GM18498 (cell line): ENCODE measurements around the gene KLHL21.

ENCODE experiments used
- ATAC-seq: cut with Tn5 transposase; IDR thresholded peaks from one replicate; pipeline ENCODE4 v1.9.1; 2021; ENCODE audit warnings: mild to moderate bottlenecking, moderate library complexity; ENCODE audit not compliant: unreplicated experiment

KLHL21 gene

DNA sequence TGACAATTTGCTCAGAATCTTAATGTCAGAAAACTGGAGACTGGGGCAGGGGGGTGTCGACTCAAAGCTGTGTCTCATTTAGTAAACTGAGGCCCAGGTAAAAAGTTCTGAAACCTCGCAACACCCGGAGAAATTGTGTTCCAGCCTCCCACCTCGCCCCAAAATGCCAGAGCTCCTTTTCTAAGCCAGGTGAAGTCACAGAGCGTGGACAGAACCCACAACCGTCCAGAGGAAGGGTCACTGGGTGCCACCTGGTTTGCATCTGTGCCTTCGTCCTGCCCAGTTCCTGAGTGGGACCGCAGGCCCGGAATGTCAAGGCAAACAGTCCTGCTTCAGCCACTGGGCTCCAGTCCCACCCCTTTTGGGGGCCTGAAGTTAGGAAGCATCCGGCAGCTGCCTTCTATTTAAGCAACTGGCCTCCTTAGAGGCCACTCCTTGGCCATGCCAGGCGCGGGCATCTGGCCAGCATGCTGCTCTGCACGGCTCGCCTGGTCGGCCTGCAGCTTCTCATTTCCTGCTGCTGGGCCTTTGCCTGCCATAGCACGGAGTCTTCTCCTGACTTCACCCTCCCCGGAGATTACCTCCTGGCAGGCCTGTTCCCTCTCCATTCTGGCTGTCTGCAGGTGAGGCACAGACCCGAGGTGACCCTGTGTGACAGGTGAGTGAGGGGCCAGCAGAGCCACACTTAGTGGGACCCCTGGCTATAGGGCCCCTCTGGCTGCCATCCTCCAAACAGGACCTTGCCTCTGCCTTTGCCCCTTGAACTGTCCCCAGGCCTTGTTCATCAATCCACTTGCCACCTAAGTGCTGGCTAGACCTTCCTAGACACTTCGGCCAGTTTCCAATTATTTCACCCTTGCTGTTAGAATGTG lies 47.5 kb downstream of the KLHL21 start, which contains the start of gene TAS1R1:
TAS1R1 (plus strand) TSS at position 401 of the 872 bp plus-strand sequence; CDS start at position 468, 67 bp downstream.
- ATAC-seq, result no peak

DNA sequence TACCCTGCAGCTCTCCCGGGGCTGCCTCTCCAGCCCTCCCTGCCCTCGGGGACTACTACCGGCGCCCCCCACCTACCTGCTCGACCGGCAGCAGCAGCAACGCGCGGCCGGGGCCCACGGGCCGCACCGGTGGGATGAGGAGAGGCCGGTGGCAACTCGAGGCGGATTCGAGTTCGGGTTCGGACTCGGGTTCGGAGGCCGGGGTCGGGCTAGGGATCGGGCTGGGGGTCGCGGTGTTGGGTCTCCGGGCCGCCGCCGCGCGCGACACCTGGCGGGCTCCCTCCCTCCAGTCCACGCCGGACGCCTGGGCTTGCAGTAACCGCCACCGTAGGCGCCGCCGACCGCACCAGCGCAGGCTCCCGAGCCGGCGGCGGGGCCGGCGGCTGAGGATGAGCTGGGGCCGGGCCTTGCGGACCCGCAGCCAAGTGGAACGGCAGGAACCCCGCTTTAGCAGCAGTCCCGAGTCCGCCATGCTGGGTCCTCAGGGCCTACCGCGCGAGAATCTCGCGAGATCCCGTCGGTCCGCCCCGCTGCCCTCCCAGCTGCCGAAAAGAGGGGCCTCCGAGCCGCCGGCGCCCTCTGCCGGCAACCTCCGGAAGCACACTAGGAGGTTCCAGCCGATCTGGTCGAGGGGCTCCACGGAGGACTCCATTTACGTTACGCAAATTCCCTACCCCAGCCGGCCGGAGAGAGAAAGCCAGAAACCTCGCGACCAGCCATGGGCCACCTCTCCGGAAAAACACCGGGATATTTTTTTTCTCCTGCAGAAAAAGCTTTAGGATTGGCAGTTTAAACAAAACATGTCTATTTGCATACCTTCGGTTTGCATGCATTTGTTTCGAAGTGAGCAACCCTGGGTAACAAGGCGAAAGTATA lies 48.4 kb downstream of the KLHL21 start, which contains the start of gene NOL9:
NOL9 (minus strand) TSS at position 483 of the 876 bp plus-strand sequence; CDS start at position 472, 11 bp downstream.
- peak; percentile 94 for ATAC-seq

DNA sequence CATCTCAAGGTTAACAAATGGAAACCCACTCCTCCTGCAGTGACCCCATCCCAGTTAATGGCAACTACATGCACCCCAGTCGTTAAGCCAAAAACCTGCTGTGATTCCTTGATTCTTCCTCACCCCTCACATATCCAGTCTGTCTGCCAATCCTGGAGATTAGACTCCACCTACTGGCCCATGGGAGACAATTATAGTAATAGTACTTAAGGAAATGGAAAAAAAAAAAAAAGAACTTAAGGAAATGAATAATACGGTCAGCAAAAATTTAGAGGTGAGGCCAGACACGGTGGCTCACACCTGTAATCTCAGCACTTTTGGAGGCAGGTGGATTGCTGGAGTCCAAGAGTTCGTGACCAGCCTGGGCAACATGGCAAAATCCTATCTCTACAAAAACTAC lies 55.4 kb downstream of the KLHL21 start:
- no peak for ATAC-seq

DNA sequence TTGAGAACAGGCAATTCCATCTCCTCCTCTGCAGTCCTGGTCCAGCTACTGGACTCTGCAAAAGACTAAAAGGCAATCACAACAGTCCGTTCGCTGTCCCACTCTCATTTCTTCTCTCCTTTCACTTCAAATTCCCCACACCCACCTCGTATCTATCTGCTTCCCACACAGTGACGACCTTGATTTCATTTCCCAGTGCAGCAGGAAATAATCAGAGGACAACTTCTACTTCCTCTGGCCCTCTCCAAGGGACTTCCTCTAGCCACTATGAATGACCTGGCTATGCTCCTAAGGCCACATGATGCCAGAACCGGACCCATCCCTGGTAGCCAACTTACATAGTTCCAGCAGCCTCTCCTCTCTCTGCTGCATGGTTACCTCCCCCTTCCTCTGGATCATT lies 56.3 kb downstream of the KLHL21 start:
- ATAC-seq, result no peak

DNA sequence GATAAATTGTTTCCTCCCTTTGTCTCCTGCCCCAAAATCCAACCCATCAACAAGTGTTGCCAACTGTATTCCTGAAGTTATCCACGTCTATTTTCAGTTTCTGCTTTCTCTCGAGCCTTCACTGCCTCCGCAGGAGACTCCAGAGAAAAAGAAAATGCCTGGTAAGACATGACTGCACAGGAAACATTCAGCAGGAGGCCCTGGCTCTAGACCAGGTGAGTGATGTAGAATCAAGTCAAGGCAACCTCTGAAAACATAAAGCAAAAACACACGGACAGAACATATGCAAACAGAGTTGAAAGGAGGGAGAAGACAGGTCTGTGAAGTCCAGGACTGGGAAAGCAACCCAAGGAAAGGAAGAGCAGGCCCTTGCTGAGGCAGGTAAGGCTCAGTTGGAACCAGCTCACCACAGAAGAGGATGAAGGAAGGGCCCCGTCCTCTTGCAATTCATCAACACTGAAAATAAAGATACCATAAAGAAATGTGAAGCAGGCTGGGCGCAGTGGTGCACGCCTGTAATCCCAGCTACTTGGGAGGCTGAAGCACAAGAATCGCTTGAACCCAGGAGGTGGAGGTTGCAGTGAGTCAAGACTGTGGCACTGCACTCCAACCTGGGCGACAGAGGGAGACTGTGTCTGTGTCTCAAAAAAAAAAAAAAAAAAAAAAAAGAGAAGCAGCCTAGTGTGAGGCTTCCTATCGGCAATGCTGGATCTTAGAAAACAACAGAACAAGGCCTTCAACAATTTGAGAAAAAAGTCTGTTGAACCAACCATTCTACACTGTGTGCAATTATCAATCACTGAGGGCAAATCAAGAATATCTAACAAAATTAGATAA lies 57.2 kb downstream of the KLHL21 start:
- no peak for ATAC-seq

DNA sequence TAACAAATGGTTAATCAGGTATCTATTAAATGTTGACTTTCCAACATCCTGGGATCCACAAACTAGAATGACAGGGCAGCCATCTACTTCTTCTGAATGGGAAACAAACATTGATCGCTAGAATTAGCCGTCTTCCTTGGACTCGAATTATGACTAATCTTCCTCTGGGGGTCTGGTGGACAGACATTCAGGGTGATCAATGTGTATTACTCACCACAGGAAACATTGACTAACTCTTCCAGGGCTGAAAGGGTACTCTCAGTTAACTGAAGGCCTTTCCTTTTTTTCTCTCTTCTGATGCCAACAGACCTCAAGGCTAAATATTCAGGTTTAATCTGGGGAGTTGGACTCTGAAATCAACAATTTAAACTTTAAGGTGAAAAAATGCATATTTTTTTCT lies 57.8 kb downstream of the KLHL21 start:
- no peak for ATAC-seq
